GM12801 (cell line): ENCODE measurements around the gene STAT3.

Experiments used
- TF ChIP-seq, protein P1 (sequence below): IDR thresholded peaks from one replicate; pipeline ENCODE4 v1.5.1; 2011; ENCODE audit warnings: control low read depth; ENCODE audit not compliant: insufficient read length; ENCODE audit errors: extremely low read depth

The STAT3 gene

DNA sequence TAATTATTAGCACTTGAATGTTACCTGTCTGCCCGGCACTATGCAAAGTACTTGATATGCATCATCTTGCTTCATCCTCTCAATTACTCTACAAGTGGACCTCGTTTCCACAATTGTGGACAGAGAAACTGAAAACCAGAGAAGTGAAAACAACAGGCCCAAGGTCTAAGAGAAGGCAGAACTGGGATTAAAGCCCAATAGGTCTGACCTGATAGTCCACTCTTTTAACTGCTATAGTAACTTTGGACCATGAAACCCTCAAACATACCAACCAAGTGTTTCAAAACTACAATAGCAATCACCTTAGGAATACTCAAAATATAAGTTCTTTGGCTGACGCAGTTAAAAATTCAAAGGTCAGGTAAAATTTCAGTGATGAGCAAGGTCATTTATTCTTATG lies 7.3 kb downstream of the STAT3 start:
- TF ChIP-seq, protein P1, sequence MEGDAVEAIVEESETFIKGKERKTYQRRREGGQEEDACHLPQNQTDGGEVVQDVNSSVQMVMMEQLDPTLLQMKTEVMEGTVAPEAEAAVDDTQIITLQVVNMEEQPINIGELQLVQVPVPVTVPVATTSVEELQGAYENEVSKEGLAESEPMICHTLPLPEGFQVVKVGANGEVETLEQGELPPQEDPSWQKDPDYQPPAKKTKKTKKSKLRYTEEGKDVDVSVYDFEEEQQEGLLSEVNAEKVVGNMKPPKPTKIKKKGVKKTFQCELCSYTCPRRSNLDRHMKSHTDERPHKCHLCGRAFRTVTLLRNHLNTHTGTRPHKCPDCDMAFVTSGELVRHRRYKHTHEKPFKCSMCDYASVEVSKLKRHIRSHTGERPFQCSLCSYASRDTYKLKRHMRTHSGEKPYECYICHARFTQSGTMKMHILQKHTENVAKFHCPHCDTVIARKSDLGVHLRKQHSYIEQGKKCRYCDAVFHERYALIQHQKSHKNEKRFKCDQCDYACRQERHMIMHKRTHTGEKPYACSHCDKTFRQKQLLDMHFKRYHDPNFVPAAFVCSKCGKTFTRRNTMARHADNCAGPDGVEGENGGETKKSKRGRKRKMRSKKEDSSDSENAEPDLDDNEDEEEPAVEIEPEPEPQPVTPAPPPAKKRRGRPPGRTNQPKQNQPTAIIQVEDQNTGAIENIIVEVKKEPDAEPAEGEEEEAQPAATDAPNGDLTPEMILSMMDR: no peak

DNA sequence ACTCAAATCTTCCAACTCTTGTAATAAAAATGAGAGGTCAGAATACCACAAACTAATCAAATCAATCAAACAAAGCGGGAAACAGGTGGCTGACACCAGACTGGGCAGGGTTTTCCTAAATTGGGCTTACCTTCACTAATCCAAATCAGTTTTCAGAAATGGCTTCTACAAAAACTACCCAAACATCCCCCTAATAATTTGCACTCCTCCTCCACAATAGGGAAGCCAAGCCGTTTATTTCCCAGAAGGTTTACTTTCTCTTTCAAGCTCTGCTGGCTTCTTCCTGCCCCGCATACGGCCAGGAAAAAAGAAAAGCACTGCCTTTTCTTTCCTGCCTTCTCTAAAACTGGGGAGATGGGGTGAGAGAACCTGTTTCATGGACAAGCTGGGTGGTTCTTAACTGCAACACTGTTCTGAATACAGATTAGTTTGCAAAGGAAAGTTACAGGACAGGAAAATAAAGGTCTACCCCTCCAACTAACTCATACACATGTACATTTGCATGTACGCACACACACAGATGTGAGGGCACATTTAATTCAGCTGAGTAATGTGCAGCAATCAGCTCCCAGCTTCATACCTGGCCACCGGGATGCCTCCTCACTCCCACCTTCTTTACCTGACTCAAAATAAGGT lies 9.2 kb downstream of the STAT3 start:
- TF ChIP-seq, protein P1: no peak

DNA sequence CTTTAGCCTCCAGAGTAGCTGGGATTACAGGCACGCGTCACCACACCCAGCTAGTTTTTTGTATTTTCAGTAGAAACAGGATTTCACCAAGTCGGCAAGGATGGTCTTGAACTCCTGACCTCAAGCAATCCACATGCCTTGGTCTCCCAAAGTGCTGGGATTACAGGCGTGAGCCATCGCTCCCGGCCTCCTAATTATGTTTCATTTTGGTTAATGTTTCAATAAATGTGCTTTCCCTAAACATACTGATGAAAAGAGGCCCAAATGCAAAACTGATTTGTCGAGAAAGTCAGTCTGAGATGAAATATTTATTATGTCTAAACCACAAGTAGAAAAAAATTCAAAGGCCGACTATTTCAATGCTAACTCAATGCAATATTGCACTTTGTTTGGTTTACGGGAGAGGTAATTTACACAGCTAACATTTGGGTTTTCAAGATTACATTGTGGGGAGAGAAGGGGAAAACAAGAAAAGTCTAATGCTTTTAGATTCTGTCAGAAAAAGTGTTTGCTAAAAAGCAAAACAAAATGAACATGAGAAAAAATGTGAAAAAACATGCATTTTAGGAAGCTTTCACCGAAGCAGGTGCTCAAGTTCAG lies 9.8 kb downstream of the STAT3 start:
- TF ChIP-seq, protein P1: no peak

DNA sequence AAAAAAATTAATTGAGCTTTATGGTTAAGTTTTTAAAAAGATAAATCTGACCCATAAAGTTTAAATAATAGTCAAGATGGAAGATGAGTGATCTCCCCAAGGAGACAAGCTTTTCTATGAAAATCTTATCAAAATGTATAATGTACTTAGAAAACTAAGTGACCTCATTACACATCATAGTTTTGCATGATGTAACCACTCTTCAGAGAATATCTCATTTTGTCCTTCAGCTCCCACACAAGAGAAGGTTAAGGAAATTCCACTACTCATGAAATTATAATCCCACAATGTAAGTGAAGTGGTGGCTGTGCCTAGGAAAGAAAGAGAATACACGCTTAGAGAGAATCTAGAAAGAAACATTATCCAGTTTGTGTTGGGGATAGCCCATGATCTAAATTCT lies 14.3 kb downstream of the STAT3 start:
- TF ChIP-seq, protein P1: no peak

DNA sequence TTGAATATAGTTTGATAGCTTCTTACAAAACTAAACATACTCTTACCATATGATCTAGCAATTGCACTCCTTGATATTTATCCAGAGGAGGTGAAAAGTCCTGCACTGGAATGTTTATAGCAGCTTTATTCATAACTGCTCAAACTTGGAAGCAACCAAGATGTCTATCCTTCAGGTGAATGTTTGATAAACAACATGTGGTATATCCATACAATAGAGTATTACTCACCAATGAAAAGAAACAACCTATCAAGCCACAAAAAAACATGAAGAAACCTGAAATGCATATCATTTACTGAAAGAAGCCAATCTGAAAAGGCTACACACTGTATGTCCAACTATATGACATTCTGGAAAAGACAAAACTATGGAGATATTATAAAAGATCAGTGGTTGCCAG lies 16.1 kb downstream of the STAT3 start:
- TF ChIP-seq, protein P1: no peak

DNA sequence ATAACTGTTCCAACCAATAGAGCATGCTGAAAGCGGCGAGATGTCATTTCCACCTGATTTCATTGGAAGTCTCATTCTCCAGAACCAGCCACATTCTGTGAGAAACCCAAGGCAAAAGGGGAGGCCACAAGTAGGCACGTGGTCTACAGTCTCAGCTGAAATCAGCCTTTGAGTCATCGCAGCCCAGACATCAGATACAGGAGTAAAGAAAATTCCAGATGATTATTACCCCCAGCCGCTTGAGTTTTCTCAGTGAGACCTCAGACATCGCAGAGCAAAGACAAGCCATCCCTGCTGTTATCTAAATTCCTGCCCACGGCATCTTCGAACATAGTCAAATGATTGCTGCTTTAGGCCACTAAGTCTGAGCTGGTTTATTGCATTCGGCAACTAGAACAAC lies 23.1 kb downstream of the STAT3 start:
- TF ChIP-seq, protein P1: no peak

DNA sequence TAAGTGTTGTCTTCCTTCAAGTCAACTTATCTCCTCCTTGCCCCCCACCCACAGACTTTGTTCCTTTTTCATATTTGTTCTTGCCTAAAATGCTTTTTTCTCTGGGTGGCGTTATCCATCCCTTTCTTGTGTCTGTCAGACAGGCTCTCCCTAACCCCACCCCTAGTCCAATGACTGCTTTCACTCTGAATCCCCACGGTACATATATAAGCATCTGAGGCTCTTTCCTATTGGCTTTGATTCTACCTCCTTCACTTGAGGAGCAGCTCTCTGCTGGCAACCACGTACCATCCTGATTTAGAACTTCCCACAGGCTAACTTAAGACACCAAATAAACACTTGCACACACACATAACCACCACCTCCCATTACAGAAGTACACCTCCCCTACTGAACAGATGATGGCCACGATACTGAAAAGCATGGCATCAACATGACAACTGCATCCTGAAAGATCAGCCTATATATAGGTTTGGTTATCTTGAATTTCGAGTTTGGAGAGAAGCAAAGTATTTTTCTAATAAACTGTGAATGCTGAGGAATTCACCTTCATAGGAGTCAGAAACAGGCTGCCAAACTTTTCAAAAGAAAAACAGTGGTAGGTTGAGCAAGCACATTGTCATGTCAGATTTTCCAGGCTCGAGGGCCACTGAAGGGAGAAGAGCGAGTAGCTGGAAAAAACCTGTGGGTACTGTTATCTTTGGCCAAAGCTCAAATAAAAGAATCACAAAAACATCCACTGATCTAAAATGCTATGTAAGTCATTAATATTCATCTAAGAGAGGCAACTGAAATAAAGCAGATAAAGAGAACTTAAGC lies 24.3 kb downstream of the STAT3 start:
- TF ChIP-seq, protein P1: no peak
